HepG2 (cell line): ENCODE data around the gene PALM3. TPM values are rescaled to one million over a fixed set of nuclear protein-coding genes. Genes with fewer than 3 reads are reported as not detected.

Source experiments
- ATF4 ChIP-seq, 2 experiments: fragments of 450-650 bp in 1 of 2; sonication (generic) in 1 of 2; formaldehyde crosslinking; IDR thresholded peaks; 2 replicates each; pipeline versions ENCODE4 v1.5.0 to v1.8.0; 2020 to 2022; ENCODE audit warnings: mild to moderate bottlenecking in 1 of 2, missing genetic modification reagents in 1 of 2
- CSRNP1 ChIP-seq: sonication (generic); formaldehyde crosslinking; IDR thresholded peaks from 2 replicates; pipeline ENCODE4 v1.8.1; 2023; ENCODE audit warnings: mild to moderate bottlenecking, missing genetic modification reagents
- DBP ChIP-seq: sonication (generic); formaldehyde crosslinking; IDR thresholded peaks from 2 replicates; pipeline ENCODE4 v1.4.0; 2020; ENCODE audit warnings: missing genetic modification reagents; ENCODE audit errors: not compliant biosample characterization
- DPF2 ChIP-seq: sonication (generic); formaldehyde crosslinking; IDR thresholded peaks from 2 replicates; pipeline ENCODE4 v1.4.0; 2020; ENCODE audit warnings: mild to moderate bottlenecking, low read depth, missing genetic modification reagents, borderline replicate concordance
- FOXA3 ChIP-seq: IDR thresholded peaks from 2 replicates; pipeline ENCODE4 v1.6.1; 2016; ENCODE audit warnings: missing genetic modification reagents, missing compliant biosample characterization
- HINFP ChIP-seq: sonication (generic); formaldehyde crosslinking; IDR thresholded peaks from 2 replicates; pipeline ENCODE4 v1.4.0; 2020; ENCODE audit warnings: low read depth, mild to moderate bottlenecking, missing genetic modification reagents
- LCORL ChIP-seq, 2 experiments: fragments of 450-650 bp in 1 of 2; sonication (generic) in 1 of 2; formaldehyde crosslinking in 1 of 2; IDR thresholded peaks; 2 replicates each; pipeline versions ENCODE4 v1.5.0 to v1.6.1; 2017 to 2020; ENCODE audit warnings: antibody characterized with exemption in 1 of 2, missing genetic modification reagents in 1 of 2
- PHF8 ChIP-seq: sonication (generic); formaldehyde crosslinking; IDR thresholded peaks from 2 replicates; pipeline ENCODE4 v1.5.0; 2020; ENCODE audit warnings: missing genetic modification reagents
- PRDM15 ChIP-seq: sonication (generic); formaldehyde crosslinking; IDR thresholded peaks from 2 replicates; pipeline ENCODE4 v1.4.0; 2020; ENCODE audit warnings: missing genetic modification reagents
- SMC3 ChIP-seq: IDR thresholded peaks from 2 replicates; pipeline ENCODE4 v1.6.1; 2011; ENCODE audit warnings: low read length, improper control_type of control experiment
- SP5 ChIP-seq: IDR thresholded peaks from 2 replicates; pipeline ENCODE4 v1.6.1; 2016; ENCODE audit warnings: low read depth, borderline replicate concordance
- TEF ChIP-seq: sonication (generic); formaldehyde crosslinking; IDR thresholded peaks from 2 replicates; pipeline ENCODE4 v1.5.0; 2020; ENCODE audit warnings: missing genetic modification reagents
- ZNF652 ChIP-seq: IDR thresholded peaks from 2 replicates; pipeline ENCODE4 v1.6.1; 2016; ENCODE audit warnings: low read depth, borderline replicate concordance
- ZNF678 ChIP-seq: sonication (generic); formaldehyde crosslinking; IDR thresholded peaks from 2 replicates; pipeline ENCODE4 v1.4.0; 2020; ENCODE audit warnings: mild to moderate bottlenecking, missing genetic modification reagents
- polyA plus RNA-seq, 8 experiments: library from polyadenylated mRNA; depleted of rRNA in 3 of 8; stranded (reverse) in 7 of 8; unstranded in 1 of 8; fragments of >200 nt; fragmentation: Illumina TruSeq in 4 of 8; extraction: Trizol in 4 of 8; gene quantifications; 2 replicates each; pipeline versions ENCODE4 v1.2.1 to v1.2.3, GENCODE V29; 2011 to 2016; ENCODE audit warnings: low read depth in 4 of 8, missing spikeins in 1 of 8, mixed read lengths in 1 of 8; ENCODE audit not compliant: insufficient read depth in 1 of 8
- total RNA-seq, 5 experiments: library from RNA; depleted of rRNA; stranded (reverse); fragments of >200 nt; fragmentation: Illumina TruSeq; extraction: Trizol; gene quantifications; 2 replicates each; pipeline ENCODE4 v1.2.3, GENCODE V29; 2016; ENCODE audit warnings: low read depth in 1 of 5
- TF ChIP-seq, protein P1 (sequence below): sonication (generic); formaldehyde crosslinking; IDR thresholded peaks from 2 replicates; pipeline ENCODE4 v1.5.0; 2020; ENCODE audit warnings: missing genetic modification reagents

PALM3 gene
- total and polyA plus RNA-seq, 2 of the 13 experiments (the other 11 are each of a cell fraction or from before 2014, with no cell fraction given), result 0.79 to 2.4 TPM

GRCh38 chr19:14091813-14092462, 30.1 kb upstream of the PALM3 start (continued):
- TF ChIP-seq PRDM15 (CRISPR knock-in tag) (no peak), SP5 (CRISPR knock-in tag) (0 out of 2 replicates have a peak, but pooled peaks have one; percentile 19), ZNF652 (CRISPR knock-in tag) (no peak), LCORL (IDR thresholded peaks at IDR 0.05) (no peak), LCORL (CRISPR knock-in tag; IDR thresholded peaks at IDR 0.05) (peak; percentile 3; the same call in 1 of the 2 replicates), SMC3 (no peak), FOXA3 (CRISPR knock-in tag) (no peak), TEF (CRISPR knock-in tag) (no peak), HINFP (CRISPR knock-in tag) (no peak), PHF8 (CRISPR knock-in tag) (no peak), ATF4 (CRISPR knock-in tag; IDR thresholded peaks at IDR 0.05) (no peak), ZNF678 (CRISPR knock-in tag) (no peak), DBP (CRISPR knock-in tag) (no peak), DPF2 (CRISPR knock-in tag) (no peak), CSRNP1 (CRISPR knock-in tag) (no peak)
- TF ChIP-seq, protein P1, sequence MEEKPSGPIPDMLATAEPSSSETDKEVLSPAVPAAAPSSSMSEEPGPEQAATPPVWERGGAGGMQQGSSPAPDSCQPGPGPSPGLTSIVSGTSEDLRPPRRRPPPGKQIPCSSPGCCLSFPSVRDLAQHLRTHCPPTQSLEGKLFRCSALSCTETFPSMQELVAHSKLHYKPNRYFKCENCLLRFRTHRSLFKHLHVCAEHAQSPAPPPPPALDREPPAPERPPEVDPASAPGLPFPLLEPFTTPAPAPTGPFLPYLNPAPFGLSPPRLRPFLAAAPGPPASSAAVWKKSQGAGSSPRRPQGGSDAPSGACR (CRISPR knock-in tag), result no peak
